ENCODE data around the gene SPIC.
"Not testable (repeated sequence)": the region's sequence is repeated elsewhere in the genome, so short reads cannot be mapped to it uniquely, and the experiment has no call there.

Gene SPIC

GRCh38 chr12:101474711-101475386 is at the start of gene SPIC:
Gene SPIC (plus strand): TSS chr12:101475336. CDS start chr12:101476905, 1,569 bp downstream.
- DNase-seq = no peak

GRCh38 chr12:101430456-101430855 is 44.7 kb upstream of the SPIC start:
- DNase-seq = no peak

DNA sequence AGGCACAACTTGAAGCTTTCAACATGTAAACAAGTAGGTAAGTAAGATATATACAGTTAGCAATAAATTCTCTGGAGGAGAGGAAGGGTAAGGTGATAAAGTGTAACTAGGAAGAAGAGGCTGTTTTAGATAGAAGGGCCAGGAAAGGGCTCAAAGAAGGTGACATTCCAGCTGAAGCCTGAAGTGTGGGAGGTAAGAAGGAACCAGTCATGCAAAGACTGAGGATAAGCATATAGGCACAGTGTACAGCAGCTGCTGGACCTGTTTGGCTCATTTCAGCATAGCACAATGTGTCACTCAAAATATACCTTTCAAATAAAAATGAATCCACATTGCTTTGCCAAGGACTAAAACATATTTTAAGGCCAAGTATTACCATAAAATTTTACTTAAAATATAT is 39.0 kb upstream of the SPIC start:
- DNase-seq = no peak

DNA sequence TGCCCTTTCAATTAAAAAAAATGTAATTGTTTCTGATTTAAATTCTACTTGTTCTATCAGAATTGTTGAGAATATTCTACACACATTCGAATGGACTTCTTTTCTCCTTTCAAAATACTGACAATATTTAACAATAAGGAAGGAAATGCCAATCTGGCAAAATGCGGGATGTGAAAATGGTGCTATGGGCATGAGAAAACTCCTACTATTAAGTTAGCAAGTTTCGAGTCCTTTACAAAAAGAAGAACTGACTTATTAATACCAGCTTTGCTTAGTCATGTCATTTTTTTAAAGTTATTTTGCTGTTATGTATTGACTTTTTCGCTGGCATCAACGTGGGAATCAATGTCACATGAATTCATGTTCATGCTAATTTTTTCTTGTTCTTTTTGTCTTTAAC is 35.9 kb upstream of the SPIC start:
- no peak for DNase-seq

- DNase-seq = no peak
Observed at GRCh38 chr12:101441461-101442224, 33.5 kb upstream of the SPIC start.

GRCh38 chr12:101455685-101456084 is 19.5 kb upstream of the SPIC start:
- no peak for DNase-seq

DNA sequence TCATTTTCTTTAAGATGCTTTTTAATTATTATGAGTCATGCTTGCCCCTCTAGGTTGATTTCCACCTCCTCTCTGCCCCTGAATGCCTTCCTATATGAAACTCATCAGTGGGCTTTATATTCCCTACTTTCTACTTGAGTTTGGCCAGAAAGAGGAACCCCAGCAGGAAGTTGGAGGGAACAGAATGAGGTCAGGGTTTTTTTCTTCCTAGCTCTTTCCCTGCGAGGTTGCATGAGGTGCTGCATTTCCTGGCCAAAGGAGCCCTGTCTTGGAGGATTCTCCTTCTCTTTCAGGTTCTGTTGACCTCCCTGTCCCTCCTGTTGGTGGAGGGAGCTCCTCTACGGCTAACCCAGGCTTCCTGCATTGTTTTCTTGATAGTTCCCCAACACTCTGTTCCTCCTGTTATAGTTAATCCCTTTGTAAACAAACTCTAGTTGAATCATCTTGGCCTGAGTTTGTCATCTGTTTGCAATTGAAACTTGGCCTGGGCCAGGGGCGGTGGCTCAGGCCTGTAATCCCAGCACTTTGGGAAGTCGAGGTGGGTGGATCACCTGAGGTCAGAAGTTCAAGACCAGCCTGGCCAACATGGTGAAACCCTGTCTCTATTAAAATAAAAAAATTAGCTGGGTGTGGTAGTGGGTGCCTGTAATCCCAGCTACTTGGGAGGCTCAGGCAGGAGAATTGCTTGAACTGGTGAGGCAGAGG is 15.3 kb upstream of the SPIC start:
- no peak for DNase-seq

GRCh38 chr12:101468948-101469347 is 6.2 kb upstream of the SPIC start:
- no peak for DNase-seq

DNA sequence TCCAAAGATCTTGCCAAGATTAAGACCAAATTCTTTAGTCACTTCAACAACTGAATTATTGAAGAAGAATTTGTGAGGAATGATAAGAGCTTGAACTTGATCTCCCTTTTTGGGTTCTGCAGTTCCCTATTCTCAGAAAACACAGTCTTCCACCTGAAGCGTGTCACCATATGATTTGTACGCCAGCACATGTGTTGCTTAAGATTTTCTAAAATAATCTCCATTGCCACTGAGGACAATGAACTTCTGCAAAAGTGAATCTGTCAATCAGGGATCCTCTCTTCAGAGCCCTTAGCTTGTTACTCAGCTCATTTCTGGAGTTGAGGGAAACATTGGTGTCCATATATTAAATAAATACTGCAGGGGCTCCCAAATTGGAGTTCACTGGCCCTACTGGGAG is 4.2 kb upstream of the SPIC start:
- no peak for DNase-seq

DNA sequence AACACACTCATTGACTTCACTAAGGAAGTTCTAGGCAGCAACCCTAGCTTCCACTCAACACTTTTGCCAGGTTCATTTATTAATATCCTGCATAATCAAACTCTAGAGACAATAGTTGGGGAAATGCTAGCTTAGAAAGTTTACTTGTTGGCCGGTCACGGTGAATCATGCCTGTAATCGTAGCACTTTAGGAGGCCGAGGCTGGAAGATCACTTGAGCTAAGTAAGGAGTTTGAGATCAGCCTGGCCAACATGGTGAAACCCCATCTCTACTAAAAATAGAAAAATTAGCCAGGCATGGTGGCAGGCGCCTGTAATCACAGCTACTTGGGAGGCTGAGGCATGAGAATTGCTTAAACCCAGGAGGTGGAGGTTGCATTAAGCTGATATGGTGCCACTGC is 3.3 kb upstream of the SPIC start:
- not testable (repeated sequence) for DNase-seq

- no peak for DNase-seq
Observed at GRCh38 chr12:101474248-101474647, 888 bp upstream of the SPIC start.

DNA sequence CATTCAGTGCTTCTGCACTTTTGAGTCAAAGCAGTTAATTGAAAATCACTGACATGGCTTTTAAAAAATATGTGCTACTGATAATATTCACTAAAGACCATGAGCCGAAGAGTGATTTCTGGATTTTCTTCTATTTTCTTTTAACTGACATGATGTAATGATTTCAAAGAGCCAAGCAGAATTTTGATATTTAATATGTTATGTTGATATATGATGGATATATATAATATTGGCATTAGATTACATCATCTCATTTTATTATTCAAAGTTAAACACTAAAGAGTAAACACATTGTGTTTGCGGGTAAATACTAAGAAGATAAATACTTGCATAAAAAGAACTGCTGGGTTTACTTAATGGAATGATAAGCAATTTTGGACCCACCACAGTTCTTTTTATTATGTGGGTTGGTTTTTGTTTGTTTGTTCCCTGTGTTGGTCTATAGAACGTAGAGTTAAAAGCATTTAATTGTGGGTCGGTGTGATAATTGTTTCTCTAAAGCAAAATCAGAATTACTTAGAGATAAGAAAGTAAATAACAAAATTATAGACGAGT is 692 bp downstream of the SPIC start:
- no peak for DNase-seq

DNA sequence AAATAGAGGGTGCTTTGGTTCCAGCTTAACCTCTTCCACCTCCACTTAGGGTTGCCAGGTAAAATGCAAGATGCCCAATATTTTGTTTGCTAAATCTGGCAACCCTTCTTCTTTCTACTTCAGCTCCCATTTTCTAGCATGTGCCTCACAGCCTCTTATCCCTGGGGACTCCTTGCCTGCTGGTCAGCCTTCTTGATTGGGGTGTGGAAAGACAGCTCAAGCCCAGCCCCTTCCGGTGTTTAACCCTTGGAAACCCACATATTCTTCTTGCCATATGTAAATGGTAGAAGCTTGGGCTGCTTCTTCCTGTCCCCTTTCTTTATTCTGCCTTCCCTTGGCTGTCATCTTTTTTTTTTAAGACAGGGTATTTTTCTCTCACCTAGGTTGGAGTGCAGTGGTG is 5.7 kb downstream of the SPIC start:
- no peak for DNase-seq

DNA sequence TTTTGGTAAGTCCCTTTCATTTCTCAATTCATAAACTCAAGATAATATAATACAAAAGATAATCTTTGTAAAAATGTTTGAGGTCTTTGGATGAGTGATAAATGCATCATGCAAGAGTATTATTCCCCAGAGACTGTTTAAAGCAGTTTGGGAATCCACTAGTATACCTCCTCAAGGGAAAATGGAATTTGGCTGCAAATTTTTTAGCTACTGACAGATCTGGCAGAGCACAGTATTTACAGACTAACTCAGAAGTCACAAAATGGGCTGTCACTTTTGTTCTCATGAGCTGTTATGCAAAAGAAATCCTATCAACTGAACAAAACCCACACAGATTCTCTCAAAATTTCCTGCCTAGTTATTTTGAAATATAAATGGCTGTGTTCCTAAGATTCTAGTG is 9.9 kb downstream of the SPIC start:
- DNase-seq = peak in 3 of 56 donors; percentile 3 to 19 (median 13)

GRCh38 chr12:101488469-101488868 is 13.3 kb downstream of the SPIC start:
- DNase-seq = no peak

- peak in 6 of 56 donors; percentile 0 to 5 (median 2) for DNase-seq
Observed at GRCh38 chr12:101490286-101490920, 15.3 kb downstream of the SPIC start.

DNA sequence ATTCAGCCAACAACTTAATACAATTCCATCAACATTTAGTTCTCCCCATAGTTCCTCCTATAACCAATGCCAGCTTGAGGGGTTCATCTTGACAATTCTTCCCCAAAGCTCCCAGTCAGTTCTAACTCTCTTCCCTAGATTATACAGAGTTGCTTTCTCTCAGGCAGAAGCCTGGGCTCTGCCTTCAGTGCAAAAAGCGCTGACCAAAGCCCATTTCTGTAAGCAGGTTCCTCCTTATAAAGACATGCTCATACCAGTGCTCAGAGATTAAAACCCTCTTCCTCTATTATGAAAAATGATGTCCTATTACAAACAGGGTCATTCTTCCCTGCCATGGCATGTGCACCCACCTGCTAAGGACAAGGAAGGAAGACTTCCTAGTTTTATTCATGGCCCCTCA is 16.2 kb downstream of the SPIC start:
- no peak for DNase-seq

- no peak for DNase-seq
Observed at GRCh38 chr12:101493556-101493955, 18.4 kb downstream of the SPIC start.

- no peak for DNase-seq
Observed at GRCh38 chr12:101498252-101498651, 23.1 kb downstream of the SPIC start.

DNA sequence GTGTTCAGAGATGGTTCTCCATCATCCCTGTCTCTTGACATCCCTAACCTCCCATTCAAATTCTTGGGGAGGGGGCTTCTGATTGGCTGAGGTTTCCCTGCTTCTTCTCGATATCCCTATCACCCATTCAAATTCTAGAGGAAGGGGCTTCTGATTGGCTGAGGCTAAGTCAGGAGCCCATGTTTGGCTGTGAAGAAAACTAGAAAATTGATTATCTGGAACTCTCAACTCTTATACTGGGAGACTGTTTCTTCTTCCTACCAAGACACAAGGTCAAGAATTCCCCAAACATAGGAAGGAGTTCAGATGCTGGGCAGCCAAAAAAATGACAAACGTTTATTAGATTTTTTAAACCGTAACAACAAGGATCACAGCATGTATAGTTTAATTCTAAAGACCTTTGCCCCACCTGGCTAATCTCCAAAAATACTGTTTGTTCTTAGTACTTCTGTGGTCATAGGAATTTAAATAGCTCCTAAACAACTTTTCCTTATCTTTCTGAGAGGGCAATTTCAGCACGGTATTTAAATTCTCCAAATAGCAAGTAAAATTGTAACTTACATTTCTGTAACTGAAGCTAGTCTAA is 26.4 kb downstream of the SPIC start:
- DNase-seq = no peak

DNA sequence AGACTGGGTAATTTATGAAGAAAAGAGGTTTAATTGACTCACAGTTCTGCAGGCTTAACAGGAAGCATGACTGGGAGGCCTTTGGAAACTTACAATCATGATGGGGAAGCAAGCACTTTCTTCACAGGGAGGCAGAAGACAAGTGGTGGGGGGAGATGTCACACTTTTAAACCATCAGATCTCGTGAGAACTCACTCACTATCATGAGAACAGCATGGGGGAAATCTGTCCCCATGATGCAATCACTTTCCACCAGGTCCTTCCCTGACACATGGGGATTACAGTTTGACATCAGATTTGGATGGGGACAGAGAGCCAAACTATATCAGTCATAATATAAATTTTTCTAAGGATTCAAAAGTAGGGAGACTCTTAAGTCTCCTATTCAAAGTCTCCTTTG is 46.0 kb downstream of the SPIC start:
- no peak for DNase-seq

Measured in nucleus accumbens (tissue), 56 donors.